ENCODE measurements around the gene PPP1R14D. TPM values are rescaled to one million over a fixed set of nuclear protein-coding genes. Genes with fewer than 3 reads are reported as not detected.

The PPP1R14D gene
- total and polyA plus RNA-seq, 2 experiments from 2014 or later, result not detected

DNA sequence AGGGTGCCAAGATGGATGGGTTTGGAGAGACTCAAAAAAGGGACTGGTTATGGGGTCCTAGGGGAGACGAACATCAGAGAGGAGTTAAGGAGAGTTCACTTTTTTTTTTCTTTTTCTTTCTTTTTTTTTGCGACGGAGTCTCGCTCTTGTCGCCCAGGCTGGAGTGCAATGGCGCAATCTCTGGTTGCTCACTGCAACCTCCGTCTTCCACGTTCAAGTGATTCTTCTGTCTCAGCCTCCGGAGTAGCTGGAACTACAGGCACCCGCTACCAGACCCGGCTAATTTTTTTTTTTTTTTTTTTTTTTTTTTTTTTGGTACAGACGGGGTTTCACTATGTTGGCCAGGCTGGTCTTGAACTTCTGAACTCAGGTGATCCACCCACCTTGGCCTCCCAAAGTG is 16.5 kb upstream of the PPP1R14D start:
- H3K4me3 ChIP-seq, result peak overlapping the region; percentile 97
- Mint-ChIP-seq H3K27me3 (ENCODE audit: insufficient read depth, low read depth, poor library complexity) (peaks cover 24% of the 10 kb centered on the region), H3K4me1 (peaks cover 42% of the 10 kb centered on the region), H3K4me3 (peak overlapping the region; percentile 99), H3K27ac (peak overlapping the region; percentile 95), H3K9me3 (0 out of 3 replicates have a peak, but pooled peaks cover 3% of the 10 kb centered on the region), H3K36me3 (ENCODE audit: low read depth) (peaks cover 47% of the 10 kb centered on the region)
- peaks cover 4% of the 10 kb centered on the region for H3K36me3 ChIP-seq (ENCODE audit: insufficient read depth)
- peak overlapping the region; percentile 100 for H3K4me2 ChIP-seq
- peaks cover 7% of the 10 kb centered on the region; the same call in 1 of the 2 replicates for H3F3A ChIP-seq (replicated peaks; ENCODE audit: low read depth)
- H3K79me2 ChIP-seq (replicated peaks; ENCODE audit: insufficient read depth), result peaks cover 58% of the 10 kb centered on the region
- H3K27ac ChIP-seq (ENCODE audit: low read depth), result peak overlapping the region; percentile 74; the same call in 1 of the 2 replicates
- ATAC-seq (no peak), DNase-seq (ENCODE audit: low spot score) (no peak)
- H3K9me2 ChIP-seq (ENCODE audit: insufficient read depth), result no peaks in the 10 kb centered on the region
- peaks cover 36% of the 10 kb centered on the region for H3K4me1 ChIP-seq (ENCODE audit: insufficient read depth)
- H3K27me3 ChIP-seq (ENCODE audit: insufficient read depth), result 0 out of 2 replicates have a peak, but pooled peaks cover 4% of the 10 kb centered on the region
- peak overlapping the region; percentile 74 for H2AFZ ChIP-seq
- peaks cover 36% of the 10 kb centered on the region for H4K20me1 ChIP-seq (replicated peaks; ENCODE audit: insufficient read depth)
- no peak for TF ChIP-seq STAT1 (IDR thresholded peaks at IDR 0.05; ENCODE audit: unreplicated experiment)
- TF ChIP-seq JUNB (IDR thresholded peaks at IDR 0.05; ENCODE audit: unreplicated experiment), result no peak
- TF ChIP-seq, protein P1, sequence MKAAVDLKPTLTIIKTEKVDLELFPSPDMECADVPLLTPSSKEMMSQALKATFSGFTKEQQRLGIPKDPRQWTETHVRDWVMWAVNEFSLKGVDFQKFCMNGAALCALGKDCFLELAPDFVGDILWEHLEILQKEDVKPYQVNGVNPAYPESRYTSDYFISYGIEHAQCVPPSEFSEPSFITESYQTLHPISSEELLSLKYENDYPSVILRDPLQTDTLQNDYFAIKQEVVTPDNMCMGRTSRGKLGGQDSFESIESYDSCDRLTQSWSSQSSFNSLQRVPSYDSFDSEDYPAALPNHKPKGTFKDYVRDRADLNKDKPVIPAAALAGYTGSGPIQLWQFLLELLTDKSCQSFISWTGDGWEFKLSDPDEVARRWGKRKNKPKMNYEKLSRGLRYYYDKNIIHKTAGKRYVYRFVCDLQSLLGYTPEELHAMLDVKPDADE (IDR thresholded peaks at IDR 0.05), result no peak
- no peak for TF ChIP-seq CREB1 (CRISPR knock-in tag; IDR thresholded peaks at IDR 0.05; ENCODE audit: low read depth)
- no peak for TF ChIP-seq EZH2 (IDR thresholded peaks at IDR 0.05; ENCODE audit: low read depth, unreplicated experiment)
- TF ChIP-seq ZNF114 (CRISPR knock-in tag; IDR thresholded peaks at IDR 0.05), result no peak
- TF ChIP-seq EZH2phosphoT487 (IDR thresholded peaks at IDR 0.05; ENCODE audit: unreplicated experiment), result no peak
- TF ChIP-seq ZNF331 (CRISPR knock-in tag; IDR thresholded peaks at IDR 0.05; ENCODE audit: low read depth), result no peak
- TF ChIP-seq POLR2AphosphoS5 (IDR thresholded peaks at IDR 0.05; ENCODE audit: low read depth), result no peak
- TF ChIP-seq, protein P2, sequence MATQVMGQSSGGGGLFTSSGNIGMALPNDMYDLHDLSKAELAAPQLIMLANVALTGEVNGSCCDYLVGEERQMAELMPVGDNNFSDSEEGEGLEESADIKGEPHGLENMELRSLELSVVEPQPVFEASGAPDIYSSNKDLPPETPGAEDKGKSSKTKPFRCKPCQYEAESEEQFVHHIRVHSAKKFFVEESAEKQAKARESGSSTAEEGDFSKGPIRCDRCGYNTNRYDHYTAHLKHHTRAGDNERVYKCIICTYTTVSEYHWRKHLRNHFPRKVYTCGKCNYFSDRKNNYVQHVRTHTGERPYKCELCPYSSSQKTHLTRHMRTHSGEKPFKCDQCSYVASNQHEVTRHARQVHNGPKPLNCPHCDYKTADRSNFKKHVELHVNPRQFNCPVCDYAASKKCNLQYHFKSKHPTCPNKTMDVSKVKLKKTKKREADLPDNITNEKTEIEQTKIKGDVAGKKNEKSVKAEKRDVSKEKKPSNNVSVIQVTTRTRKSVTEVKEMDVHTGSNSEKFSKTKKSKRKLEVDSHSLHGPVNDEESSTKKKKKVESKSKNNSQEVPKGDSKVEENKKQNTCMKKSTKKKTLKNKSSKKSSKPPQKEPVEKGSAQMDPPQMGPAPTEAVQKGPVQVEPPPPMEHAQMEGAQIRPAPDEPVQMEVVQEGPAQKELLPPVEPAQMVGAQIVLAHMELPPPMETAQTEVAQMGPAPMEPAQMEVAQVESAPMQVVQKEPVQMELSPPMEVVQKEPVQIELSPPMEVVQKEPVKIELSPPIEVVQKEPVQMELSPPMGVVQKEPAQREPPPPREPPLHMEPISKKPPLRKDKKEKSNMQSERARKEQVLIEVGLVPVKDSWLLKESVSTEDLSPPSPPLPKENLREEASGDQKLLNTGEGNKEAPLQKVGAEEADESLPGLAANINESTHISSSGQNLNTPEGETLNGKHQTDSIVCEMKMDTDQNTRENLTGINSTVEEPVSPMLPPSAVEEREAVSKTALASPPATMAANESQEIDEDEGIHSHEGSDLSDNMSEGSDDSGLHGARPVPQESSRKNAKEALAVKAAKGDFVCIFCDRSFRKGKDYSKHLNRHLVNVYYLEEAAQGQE (IDR thresholded peaks at IDR 0.05; ENCODE audit: unreplicated experiment), result no peak

DNA sequence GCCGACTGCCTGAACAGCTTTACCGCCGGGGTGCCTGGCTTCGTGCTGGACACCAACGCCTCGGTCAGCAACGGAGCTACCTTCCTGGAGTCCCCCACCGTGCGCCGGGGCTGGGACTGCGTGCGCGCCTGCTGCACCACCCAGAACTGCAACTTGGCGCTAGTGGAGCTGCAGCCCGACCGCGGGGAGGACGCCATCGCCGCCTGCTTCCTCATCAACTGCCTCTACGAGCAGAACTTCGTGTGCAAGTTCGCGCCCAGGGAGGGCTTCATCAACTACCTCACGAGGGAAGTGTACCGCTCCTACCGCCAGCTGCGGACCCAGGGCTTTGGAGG is 16.2 kb upstream of the PPP1R14D start:
- no peaks in the 10 kb centered on the region for H3K9me2 ChIP-seq (ENCODE audit: insufficient read depth)
- H3K4me1 Mint-ChIP-seq, result peaks cover 42% of the 10 kb centered on the region
- H2AFZ ChIP-seq, result peak overlapping the region; percentile 74
- peaks cover 32% of the 10 kb centered on the region for H4K20me1 ChIP-seq (replicated peaks; ENCODE audit: insufficient read depth)
- peaks cover 24% of the 10 kb centered on the region for H3K27me3 Mint-ChIP-seq (ENCODE audit: insufficient read depth, low read depth, poor library complexity)
- peaks cover 2% of the 10 kb centered on the region for H3K36me3 ChIP-seq (ENCODE audit: insufficient read depth)
- peaks cover 43% of the 10 kb centered on the region for H3K36me3 Mint-ChIP-seq (ENCODE audit: low read depth)
- ATAC-seq (peak; percentile 33), DNase-seq (ENCODE audit: low spot score) (peak; percentile 59)
- peak overlapping the region; percentile 100 for H3K4me2 ChIP-seq
- peaks cover 7% of the 10 kb centered on the region; the same call in 1 of the 2 replicates for H3F3A ChIP-seq (replicated peaks; ENCODE audit: low read depth)
- H3K27me3 ChIP-seq (ENCODE audit: insufficient read depth), result 0 out of 2 replicates have a peak, but pooled peaks cover 4% of the 10 kb centered on the region
- H3K27ac ChIP-seq (ENCODE audit: low read depth), result peak overlapping the region; percentile 74; the same call in 1 of the 2 replicates
- H3K4me3 ChIP-seq, result peak overlapping the region; percentile 97
- H3K27ac Mint-ChIP-seq, result peak overlapping the region; percentile 95
- H3K79me2 ChIP-seq (replicated peaks; ENCODE audit: insufficient read depth), result peaks cover 54% of the 10 kb centered on the region
- 0 out of 3 replicates have a peak, but pooled peaks cover 3% of the 10 kb centered on the region for H3K9me3 Mint-ChIP-seq
- H3K4me3 Mint-ChIP-seq, result peak overlapping the region; percentile 99
- peaks cover 36% of the 10 kb centered on the region for H3K4me1 ChIP-seq (ENCODE audit: insufficient read depth)
- TF ChIP-seq NANOG (IDR thresholded peaks at IDR 0.05; ENCODE audit: borderline replicate concordance) (no peak), ZNF331 (CRISPR knock-in tag; IDR thresholded peaks at IDR 0.05; ENCODE audit: low read depth) (no peak), CREB1 (CRISPR knock-in tag; IDR thresholded peaks at IDR 0.05; ENCODE audit: low read depth) (no peak), EZH2phosphoT487 (IDR thresholded peaks at IDR 0.05; ENCODE audit: unreplicated experiment) (no peak)
- TF ChIP-seq, protein P3, sequence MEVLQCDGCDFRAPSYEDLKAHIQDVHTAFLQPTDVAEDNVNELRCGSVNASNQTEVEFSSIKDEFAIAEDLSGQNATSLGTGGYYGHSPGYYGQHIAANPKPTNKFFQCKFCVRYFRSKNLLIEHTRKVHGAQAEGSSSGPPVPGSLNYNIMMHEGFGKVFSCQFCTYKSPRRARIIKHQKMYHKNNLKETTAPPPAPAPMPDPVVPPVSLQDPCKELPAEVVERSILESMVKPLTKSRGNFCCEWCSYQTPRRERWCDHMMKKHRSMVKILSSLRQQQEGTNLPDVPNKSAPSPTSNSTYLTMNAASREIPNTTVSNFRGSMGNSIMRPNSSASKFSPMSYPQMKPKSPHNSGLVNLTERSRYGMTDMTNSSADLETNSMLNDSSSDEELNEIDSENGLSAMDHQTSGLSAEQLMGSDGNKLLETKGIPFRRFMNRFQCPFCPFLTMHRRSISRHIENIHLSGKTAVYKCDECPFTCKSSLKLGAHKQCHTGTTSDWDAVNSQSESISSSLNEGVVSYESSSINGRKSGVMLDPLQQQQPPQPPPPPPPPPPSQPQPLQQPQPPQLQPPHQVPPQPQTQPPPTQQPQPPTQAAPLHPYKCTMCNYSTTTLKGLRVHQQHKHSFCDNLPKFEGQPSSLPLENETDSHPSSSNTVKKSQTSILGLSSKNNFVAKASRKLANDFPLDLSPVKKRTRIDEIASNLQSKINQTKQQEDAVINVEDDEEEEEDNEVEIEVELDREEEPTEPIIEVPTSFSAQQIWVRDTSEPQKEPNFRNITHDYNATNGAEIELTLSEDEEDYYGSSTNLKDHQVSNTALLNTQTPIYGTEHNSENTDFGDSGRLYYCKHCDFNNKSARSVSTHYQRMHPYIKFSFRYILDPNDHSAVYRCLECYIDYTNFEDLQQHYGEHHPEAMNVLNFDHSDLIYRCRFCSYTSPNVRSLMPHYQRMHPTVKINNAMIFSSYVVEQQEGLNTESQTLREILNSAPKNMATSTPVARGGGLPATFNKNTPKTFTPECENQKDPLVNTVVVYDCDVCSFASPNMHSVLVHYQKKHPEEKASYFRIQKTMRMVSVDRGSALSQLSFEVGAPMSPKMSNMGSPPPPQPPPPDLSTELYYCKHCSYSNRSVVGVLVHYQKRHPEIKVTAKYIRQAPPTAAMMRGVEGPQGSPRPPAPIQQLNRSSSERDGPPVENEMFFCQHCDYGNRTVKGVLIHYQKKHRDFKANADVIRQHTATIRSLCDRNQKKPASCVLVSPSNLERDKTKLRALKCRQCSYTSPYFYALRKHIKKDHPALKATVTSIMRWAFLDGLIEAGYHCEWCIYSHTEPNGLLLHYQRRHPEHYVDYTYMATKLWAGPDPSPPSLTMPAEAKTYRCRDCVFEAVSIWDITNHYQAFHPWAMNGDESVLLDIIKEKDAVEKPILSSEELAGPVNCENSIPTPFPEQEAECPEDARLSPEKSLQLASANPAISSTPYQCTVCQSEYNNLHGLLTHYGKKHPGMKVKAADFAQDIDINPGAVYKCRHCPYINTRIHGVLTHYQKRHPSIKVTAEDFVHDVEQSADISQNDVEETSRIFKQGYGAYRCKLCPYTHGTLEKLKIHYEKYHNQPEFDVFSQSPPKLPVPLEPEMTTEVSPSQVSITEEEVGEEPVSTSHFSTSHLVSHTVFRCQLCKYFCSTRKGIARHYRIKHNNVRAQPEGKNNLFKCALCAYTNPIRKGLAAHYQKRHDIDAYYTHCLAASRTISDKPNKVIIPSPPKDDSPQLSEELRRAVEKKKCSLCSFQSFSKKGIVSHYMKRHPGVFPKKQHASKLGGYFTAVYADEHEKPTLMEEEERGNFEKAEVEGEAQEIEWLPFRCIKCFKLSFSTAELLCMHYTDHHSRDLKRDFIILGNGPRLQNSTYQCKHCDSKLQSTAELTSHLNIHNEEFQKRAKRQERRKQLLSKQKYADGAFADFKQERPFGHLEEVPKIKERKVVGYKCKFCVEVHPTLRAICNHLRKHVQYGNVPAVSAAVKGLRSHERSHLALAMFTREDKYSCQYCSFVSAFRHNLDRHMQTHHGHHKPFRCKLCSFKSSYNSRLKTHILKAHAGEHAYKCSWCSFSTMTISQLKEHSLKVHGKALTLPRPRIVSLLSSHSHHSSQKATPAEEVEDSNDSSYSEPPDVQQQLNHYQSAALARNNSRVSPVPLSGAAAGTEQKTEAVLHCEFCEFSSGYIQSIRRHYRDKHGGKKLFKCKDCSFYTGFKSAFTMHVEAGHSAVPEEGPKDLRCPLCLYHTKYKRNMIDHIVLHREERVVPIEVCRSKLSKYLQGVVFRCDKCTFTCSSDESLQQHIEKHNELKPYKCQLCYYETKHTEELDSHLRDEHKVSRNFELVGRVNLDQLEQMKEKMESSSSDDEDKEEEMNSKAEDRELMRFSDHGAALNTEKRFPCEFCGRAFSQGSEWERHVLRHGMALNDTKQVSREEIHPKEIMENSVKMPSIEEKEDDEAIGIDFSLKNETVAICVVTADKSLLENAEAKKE (CRISPR knock-in tag; IDR thresholded peaks at IDR 0.05), result no peak

Data from GM23338 (cell line).